ENCODE data around the gene MORN1. TPM values are rescaled to one million over a fixed set of nuclear protein-coding genes. Genes with fewer than 3 reads are reported as not detected.

MORN1 gene
- total RNA-seq, 4 donors from 2014 or later: 5.0 to 14.6 (median 9.2) TPM

DNA sequence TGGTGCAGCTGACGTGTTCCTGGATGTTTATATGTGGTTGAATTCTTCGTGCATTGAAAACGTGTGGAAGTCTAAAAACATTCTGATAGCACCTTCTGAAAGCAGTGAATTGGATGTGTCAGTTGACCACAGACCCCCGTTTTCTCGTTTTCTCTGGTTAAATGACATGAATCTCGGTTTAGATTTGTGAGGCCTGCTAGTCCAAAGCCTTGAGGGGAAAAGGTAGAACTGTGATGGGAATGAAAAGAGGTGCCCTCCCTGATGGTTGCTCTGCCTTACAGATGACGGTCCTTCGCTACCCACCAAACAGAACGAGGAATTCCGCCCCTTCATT, 9.2 kb upstream of the MORN1 start:
- TF ChIP-seq, protein P1, sequence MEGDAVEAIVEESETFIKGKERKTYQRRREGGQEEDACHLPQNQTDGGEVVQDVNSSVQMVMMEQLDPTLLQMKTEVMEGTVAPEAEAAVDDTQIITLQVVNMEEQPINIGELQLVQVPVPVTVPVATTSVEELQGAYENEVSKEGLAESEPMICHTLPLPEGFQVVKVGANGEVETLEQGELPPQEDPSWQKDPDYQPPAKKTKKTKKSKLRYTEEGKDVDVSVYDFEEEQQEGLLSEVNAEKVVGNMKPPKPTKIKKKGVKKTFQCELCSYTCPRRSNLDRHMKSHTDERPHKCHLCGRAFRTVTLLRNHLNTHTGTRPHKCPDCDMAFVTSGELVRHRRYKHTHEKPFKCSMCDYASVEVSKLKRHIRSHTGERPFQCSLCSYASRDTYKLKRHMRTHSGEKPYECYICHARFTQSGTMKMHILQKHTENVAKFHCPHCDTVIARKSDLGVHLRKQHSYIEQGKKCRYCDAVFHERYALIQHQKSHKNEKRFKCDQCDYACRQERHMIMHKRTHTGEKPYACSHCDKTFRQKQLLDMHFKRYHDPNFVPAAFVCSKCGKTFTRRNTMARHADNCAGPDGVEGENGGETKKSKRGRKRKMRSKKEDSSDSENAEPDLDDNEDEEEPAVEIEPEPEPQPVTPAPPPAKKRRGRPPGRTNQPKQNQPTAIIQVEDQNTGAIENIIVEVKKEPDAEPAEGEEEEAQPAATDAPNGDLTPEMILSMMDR (IDR thresholded peaks at IDR 0.05): no peak
- TF ChIP-seq POLR2AphosphoS5 (IDR thresholded peaks at IDR 0.05) (no peak), POLR2A (IDR thresholded peaks at IDR 0.05) (no peak)
- Histone ChIP-seq H3K4me3 (no peak overlapping the region), H3K4me1 (no peaks in the 10 kb centered on the region), H3K36me3 (peaks cover 0 to 100% of the 10 kb centered on the region in 2 donors), H3K27ac (peak overlapping the region in 1 of 4 donors; percentile 29), H3K9me3 (no peaks in the 10 kb centered on the region), H3K27me3 (no peaks in the 10 kb centered on the region)
- ATAC-seq: no peak
- 73 to 81% methylated on average over 4 to 7 of the region's 10 CpGs for WGBS, 2 donors (ENCODE audit: low coverage in 1 of 2)

DNA sequence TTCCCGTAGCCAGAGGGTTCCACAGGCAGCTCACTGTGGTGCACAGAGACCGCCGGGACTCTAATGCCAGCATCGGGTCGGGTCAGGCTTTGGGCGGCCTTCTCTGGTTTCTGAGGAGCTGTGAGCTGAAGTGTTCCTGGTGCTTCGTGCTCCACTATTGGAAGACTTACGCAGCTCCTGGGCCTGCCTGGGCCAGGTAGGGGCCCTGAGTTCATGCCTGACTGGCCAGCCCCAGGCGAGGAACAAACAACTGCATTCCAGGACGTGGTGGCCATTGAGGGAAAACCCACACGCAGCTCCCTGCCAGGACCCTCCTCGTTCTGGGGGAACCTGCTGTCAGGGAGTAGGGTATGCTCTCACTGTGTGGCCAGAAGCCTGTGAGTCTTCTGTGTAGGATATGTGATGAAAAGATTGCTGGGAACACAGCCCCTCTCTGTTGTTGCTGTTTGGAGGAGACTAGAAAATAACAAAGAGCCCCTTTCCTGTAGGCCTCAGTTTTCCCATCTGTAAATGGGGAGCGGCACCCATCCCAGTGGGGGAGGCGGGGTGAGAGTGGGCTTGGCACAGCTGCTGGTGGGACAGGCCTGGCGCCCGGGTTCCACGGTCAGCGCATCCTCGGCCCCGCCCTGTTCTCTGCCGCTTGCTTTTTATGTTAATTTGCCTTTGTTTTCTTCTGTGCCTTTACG, 8.7 kb upstream of the MORN1 start:
- WGBS, 2 donors (ENCODE audit: low coverage in 1 of 2): 89 to 96% methylated on average over 6 to 8 of the region's 22 CpGs
- Histone ChIP-seq H3K36me3 (peaks cover 0 to 100% of the 10 kb centered on the region in 2 donors), H3K4me1 (peaks cover 0 to 3% (median 0%) of the 10 kb centered on the region in 3 donors), H3K27ac (no peak overlapping the region), H3K27me3 (no peaks in the 10 kb centered on the region), H3K4me3 (no peak overlapping the region), H3K9me3 (no peaks in the 10 kb centered on the region)
- no peak for ATAC-seq
- TF ChIP-seq POLR2A (IDR thresholded peaks at IDR 0.05) (no peak), POLR2AphosphoS5 (IDR thresholded peaks at IDR 0.05) (no peak), EP300 (IDR thresholded peaks at IDR 0.05) (no peak)
- TF ChIP-seq, protein P1 (IDR thresholded peaks at IDR 0.05): no peak

GRCh38 chr1:2398871-2399270, 7.5 kb upstream of the MORN1 start:
- Histone ChIP-seq H3K27ac (no peak overlapping the region), H3K4me1 (peaks cover 0 to 15% (median 11%) of the 10 kb centered on the region in 3 donors), H3K4me3 (no peak overlapping the region), H3K36me3 (peaks cover 0 to 100% of the 10 kb centered on the region in 2 donors), H3K9me3 (no peaks in the 10 kb centered on the region), H3K27me3 (no peaks in the 10 kb centered on the region)
- ATAC-seq: no peak
- TF ChIP-seq EP300 (IDR thresholded peaks at IDR 0.05) (no peak), POLR2A (IDR thresholded peaks at IDR 0.05) (no peak), POLR2AphosphoS5 (IDR thresholded peaks at IDR 0.05) (no peak)
- TF ChIP-seq, protein P1 (IDR thresholded peaks at IDR 0.05): no peak
- WGBS, 2 donors (ENCODE audit: low coverage in 1 of 2): 80% methylated on average over 1 of the region's 7 CpGs; no CpG with 5 or more reads in 1 of the 2 donors

GRCh38 chr1:2397007-2397679, 5.8 kb upstream of the MORN1 start:
- no peak for TF ChIP-seq POLR2AphosphoS5 (IDR thresholded peaks at IDR 0.05)
- TF ChIP-seq EP300 (IDR thresholded peaks at IDR 0.05): no peak
- TF ChIP-seq, protein P1 (IDR thresholded peaks at IDR 0.05): no peak
- TF ChIP-seq POLR2A (IDR thresholded peaks at IDR 0.05): no peak
- H3K27ac ChIP-seq: no peak overlapping the region
- no peak overlapping the region for H3K4me3 ChIP-seq
- peaks cover 0 to 32% (median 27%) of the 10 kb centered on the region in 3 donors for H3K4me1 ChIP-seq
- peaks cover 0 to 94% of the 10 kb centered on the region in 2 donors for H3K36me3 ChIP-seq
- WGBS, 2 donors (ENCODE audit: low coverage in 1 of 2): 88% methylated on average over 4 of the region's 19 CpGs; no CpG with 5 or more reads in 1 of the 2 donors
- H3K27me3 ChIP-seq: no peaks in the 10 kb centered on the region
- no peak for ATAC-seq
- no peaks in the 10 kb centered on the region for H3K9me3 ChIP-seq

- no peak for ATAC-seq
- Histone ChIP-seq H3K36me3 (peaks cover 0 to 88% of the 10 kb centered on the region in 2 donors), H3K4me3 (no peak overlapping the region), H3K4me1 (peaks cover 0 to 34% (median 27%) of the 10 kb centered on the region in 3 donors), H3K9me3 (no peaks in the 10 kb centered on the region), H3K27ac (no peak overlapping the region), H3K27me3 (no peaks in the 10 kb centered on the region)
- 87 to 100% methylated on average over 2 to 3 of the region's 5 CpGs for WGBS, 2 donors (ENCODE audit: low coverage in 1 of 2)
- TF ChIP-seq POLR2AphosphoS5 (IDR thresholded peaks at IDR 0.05) (no peak), EP300 (IDR thresholded peaks at IDR 0.05) (no peak)
- TF ChIP-seq, protein P1 (IDR thresholded peaks at IDR 0.05): no peak
Measured at GRCh38 chr1:2396476-2396875, 5.1 kb upstream of the MORN1 start.

All from gastroesophageal sphincter (tissue), 4 donors.